ENCODE results near the gene OPCML. TPM values are rescaled to one million over a fixed set of nuclear protein-coding genes. Genes with fewer than 3 reads are reported as not detected.

Gene OPCML
- total RNA-seq, 1 experiment from 2014 or later = 0.94 TPM

- Histone ChIP-seq H2BK12ac (ENCODE audit: insufficient read length, low read depth, low read length) (no peak overlapping the region), H3K79me2 (ENCODE audit: insufficient read depth, low read length) (no peaks in the 10 kb centered on the region), H4K8ac (replicated peaks; ENCODE audit: insufficient read length, low read depth, low read length) (no peak overlapping the region), H4K5ac (ENCODE audit: insufficient read length, low read depth, low read length) (no peak overlapping the region), H2BK15ac (ENCODE audit: low read depth, low read length) (no peak overlapping the region), H2AK5ac (ENCODE audit: insufficient read length, low read length) (no peak overlapping the region), H2BK20ac (ENCODE audit: low read depth, low read length, poor library complexity, severe bottlenecking) (no peak overlapping the region), H3T11ph (ENCODE audit: low read length) (no peak overlapping the region), H3K4me1 (ENCODE audit: insufficient read depth, low read length) (no peaks in the 10 kb centered on the region), H3K9ac (ENCODE audit: extremely low read depth, insufficient read length, low read length) (no peak overlapping the region), H3K14ac (ENCODE audit: insufficient read depth, low read length) (no peak overlapping the region), H3K18ac (ENCODE audit: insufficient read length, low read depth, low read length) (no peak overlapping the region), H2BK5ac (ENCODE audit: insufficient read length, low read length) (no peak overlapping the region), H4K91ac (ENCODE audit: insufficient read length, low read depth, low read length) (no peak overlapping the region), H3K27me3 (ENCODE audit: insufficient read depth, low read length) (no peaks in the 10 kb centered on the region), H3K56ac (ENCODE audit: insufficient read length, low read depth, low read length) (no peak overlapping the region), H3K79me1 (ENCODE audit: insufficient read depth, low read depth, low read length, poor library complexity, severe bottlenecking) (no peaks in the 10 kb centered on the region), H3K27ac (ENCODE audit: insufficient read length, low read depth, low read length) (no peak overlapping the region), H3K23ac (ENCODE audit: insufficient read length, low read depth, low read length) (no peak overlapping the region), H2BK120ac (ENCODE audit: low read depth, low read length, poor library complexity, severe bottlenecking) (no peak overlapping the region), H3K4me2 (ENCODE audit: insufficient read depth, insufficient read length, low read length) (no peak overlapping the region), H3K9me3 (ENCODE audit: control insufficient read depth, low read depth, low read length) (no peaks in the 10 kb centered on the region), H2AFZ (ENCODE audit: low read length) (no peak overlapping the region), H3K23me2 (ENCODE audit: insufficient read length, low read depth, low read length, poor library complexity, severe bottlenecking) (no peaks in the 10 kb centered on the region), H4K20me1 (ENCODE audit: control insufficient read depth, insufficient read depth, insufficient read length) (no peaks in the 10 kb centered on the region), H3K4ac (ENCODE audit: low read depth, low read length) (no peak overlapping the region)
- WGBS (ENCODE audit: extremely low coverage, insufficient read length, low lambda C conversion rate) = no CpG with 5 or more reads among the region's 2 CpGs
- Mint-ChIP-seq H3K36me3 (ENCODE audit: insufficient read depth in 1 of 3, low read depth in 3 of 3) (peaks cover 0 to 6% (median 4%) of the 10 kb centered on the region in 3 experiments; a peak in 3 of 7 replicates), H3K4me1 (no peaks in the 10 kb centered on the region), H3K9me3 (no peaks in the 10 kb centered on the region; a peak in 1 of 5 replicates), H3K4me3 (no peak overlapping the region), H3K27ac (no peak overlapping the region), H3K27me3 (ENCODE audit: low read depth) (no peaks in the 10 kb centered on the region; the same call in 1 of the 2 replicates)
- DNase-seq = no peak
- TF ChIP-seq CTCF (conservative IDR thresholded peaks at IDR 0.05) = no peak
Observed at GRCh38 chr11:133269267-133269666, 263.0 kb downstream of the OPCML start.

Measured in H9 (cell line).